NCI-H2107 (cell line): ENCODE data around the gene ZNF611.
A peak's percentile ranks its signal among the peaks of the same experiment; 100 is the strongest.
"Not testable (repeated sequence)": the region's sequence is repeated elsewhere in the genome, so short reads cannot be mapped to it uniquely, and the experiment has no call there.

Experiments
- DNase-seq: peaks from one replicate; lab custom pipeline; 2025; lab: John Stamatoyannopoulos, UW

Gene ZNF611

DNA sequence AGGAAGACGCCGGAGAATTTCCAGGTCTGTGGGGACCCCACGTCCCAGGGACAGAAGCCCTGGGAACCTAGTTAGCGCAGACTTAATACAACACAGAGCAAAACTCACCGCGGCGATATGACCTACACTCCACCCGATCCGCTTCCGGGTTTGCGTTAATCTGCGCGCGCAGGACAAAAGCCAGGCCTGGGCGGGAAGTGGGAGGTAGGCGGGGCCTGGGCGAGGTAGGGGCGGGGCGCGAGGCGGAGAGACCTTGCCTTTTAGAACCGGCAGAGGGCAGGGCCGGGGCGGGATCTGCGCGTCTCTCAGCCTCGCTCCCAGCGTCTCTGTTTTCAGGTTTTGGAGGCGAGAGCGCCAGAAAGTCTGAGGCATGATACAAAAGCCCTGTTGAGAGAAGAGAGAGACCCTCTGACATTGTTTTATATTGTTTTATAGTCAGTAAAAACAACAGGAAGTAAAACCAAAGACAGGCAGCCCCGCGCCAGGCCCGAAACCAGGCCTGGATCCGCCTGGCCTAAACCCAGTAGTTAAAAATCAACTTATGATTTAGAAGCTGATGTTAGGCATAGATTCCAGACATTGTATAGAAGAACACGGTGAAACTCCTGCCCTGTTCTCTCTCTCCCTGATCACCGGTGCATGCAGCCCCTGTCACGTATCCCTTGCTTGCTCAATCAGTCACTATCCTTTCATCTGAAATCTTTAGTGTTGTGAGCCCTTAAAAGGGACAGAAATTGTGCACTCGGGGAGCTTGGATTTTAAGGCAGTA, at the start of gene ZNF611:
ZNF611 (minus strand) TSS at position 152 of the 769 bp plus-strand sequence. CDS start 19,150 bp downstream, outside the sequence.
- DNase-seq = peak; percentile 82

DNA sequence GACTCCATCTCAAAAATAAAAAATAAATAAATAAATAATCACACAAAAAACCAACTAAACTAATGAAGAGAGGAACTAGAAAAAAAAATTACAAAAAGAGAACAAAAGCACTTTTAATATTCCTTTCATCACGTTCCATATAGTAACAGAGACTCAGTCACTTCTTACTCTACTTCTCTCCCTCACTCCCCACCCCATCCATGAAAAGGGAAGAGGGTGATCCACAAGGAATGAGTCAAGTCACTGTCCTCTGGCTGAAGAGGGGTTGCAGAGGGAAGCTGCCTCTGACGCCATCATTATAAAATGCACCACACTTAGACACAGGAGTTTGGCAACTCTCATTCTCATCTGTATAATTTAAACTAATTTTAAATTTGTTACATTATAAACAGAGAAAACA, 48.0 kb upstream of the ZNF611 start:
- DNase-seq = not testable (repeated sequence)

DNA sequence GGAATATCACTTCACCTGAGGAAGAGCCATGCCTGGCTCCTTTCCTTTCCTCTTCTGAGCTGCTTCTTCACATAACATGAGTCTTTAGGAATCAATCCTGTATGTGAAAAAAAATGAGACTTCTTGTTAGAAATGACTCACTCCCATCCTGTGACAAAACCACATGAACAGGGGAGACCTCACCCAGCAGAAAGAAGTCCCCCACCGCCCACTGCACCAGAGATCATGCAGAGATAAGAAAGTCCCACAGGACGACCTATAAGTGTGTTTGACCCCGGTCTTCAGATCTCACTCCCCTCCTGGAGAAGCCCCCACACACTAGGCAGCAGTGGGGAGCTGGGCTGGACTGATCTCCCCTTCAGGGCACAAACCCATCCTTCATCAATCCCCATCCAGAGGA, 44.0 kb upstream of the ZNF611 start:
- DNase-seq = no peak

DNA sequence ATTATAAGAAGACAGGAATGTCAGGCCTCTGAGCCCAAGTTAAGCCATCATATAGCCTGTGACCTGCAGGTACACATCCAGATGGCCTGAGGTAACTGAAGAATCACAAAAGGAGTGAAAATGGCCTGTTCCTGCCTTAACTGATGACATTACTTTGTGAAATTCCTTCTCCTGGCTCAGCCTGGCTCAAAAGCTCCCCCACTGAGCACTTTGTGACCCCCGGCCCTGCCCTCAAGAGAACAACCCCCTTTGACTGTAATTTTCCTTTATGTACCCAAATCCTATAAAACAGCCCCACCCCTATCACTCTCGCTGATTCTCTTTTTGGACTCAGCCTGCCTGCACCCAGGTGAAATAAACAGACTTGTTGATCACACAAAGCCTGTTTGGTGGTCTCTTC, 21.6 kb upstream of the ZNF611 start:
- not testable (repeated sequence) for DNase-seq

DNA sequence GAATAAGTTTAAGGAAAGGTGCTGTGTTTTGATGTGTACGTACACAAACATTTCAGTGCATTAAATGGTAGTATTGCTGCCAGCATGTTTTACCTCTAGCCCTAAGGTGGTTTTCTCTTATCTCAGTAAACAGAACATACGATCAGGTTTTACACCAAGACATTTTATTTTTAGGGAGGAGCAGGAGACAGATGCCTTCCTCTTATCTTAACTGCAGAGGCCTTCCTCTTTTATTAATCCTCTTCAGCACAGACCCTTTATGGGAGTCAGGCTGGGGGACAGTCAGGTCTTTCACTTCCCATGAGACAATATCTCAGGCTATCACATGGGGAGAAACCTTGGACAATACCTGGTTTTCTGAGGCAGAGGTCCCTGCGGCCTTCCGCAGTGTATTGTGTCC, 14.9 kb upstream of the ZNF611 start:
- no peak for DNase-seq

DNA sequence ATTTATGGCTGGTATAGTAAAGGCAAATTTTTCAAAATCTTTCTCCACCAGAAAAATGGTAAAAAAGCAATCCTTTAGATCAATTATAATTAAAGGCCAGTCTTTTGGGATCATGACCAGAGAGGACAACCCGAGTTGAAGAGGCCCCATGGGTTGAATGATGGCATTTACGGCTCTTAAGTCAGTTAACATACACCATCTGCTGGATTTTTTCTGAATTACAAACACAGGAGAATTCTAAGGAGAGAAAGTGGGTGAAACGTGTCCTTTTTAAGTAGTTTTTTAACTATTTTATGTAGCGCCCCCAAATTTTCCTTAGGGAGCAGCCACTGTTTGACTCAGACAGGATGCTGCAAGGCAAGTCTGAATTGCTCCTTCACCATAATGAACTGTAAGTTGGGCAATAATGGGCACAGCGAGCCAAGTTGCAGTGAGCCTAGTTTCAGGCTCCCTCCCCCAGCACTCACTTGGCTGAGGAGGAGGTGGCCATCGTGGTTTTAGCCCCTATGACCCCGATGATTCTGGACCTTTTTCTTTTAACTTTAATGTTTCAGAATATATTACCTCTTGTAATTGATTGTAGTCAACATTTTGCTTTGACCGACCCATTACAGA, 13.6 kb upstream of the ZNF611 start:
- DNase-seq = no peak

DNA sequence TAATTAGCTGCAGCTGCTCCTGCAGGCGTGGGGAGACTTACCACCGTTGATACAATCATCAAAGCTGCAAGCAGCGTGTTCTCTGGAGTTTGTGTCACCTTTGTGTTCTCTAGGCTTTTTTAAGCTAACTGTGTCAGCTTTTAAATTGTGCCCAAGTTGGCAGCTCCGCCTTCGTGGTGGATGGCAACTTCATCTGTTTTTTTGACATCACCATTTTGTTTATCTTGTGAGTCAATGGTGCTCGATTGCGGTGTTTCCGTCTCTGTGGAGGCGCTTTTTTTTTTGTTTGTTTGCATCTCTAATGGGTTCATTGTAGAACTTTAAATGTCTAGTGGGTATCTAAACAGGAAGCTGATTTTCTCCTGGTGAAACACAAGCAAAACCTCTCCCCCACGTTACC, 11.1 kb upstream of the ZNF611 start:
- DNase-seq = not testable (repeated sequence)

DNA sequence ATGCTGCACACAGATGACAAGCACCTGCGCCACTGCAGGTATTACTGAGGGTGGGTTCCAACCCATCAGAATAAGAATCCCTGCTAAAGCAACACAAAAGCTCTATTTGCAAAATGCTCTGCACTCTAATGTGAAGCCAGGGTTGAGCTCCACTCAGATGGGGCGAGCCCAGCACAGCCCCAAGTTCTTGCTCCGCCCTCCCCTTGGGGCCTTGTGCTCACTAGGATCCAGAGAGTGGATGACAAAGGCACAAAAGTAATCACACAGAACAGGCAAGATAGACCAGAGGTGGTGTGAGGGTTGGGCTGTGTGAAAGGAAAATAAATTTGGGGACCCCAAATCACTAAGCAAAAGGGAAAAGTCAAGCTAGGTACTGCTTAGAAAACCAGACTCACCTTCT, 8.2 kb upstream of the ZNF611 start:
- DNase-seq = no peak

DNA sequence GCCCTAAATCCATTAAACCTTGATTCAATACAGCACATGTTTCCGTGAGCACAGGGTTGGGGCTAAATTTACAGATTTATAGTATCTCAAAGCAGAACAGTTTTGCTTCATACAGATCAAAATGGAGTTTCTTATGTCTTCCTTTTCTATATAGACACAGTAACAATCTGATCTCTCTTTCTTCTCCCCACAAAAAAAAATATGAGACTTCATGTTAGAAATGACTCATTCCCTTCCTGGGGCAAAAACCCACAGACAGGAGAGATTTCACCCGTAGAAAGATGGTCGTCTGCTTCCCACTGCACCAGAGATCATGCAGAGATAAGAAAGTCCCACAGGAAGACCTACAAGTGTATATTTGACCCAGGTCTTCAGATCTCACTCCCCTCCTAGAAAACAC, 7.7 kb upstream of the ZNF611 start:
- no peak for DNase-seq

DNA sequence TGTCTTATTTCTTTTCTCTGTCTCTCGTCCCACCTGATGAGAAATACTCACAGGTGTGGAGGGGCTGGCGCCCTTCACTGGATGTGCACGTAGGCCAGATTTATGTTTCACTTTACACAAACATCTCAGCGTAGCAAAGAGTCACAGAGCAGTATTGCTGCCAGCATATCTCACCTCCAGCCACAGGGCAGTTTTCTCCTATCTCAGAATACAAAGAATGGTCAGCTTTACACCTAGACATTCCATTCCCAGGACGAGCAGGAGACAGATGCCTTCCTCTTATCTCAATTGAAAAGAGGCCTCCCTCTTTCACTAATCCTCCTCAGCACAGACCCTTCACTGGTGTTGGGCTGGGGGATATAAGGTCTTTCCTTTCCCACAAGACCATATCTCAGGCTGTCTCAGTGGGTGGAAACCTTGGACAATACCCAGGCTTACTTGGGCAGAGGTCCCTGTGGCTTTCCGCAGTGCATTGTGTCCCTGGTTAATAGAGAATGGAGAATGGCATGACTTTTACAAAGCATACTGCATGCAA, 7.2 kb upstream of the ZNF611 start:
- no peak for DNase-seq

DNA sequence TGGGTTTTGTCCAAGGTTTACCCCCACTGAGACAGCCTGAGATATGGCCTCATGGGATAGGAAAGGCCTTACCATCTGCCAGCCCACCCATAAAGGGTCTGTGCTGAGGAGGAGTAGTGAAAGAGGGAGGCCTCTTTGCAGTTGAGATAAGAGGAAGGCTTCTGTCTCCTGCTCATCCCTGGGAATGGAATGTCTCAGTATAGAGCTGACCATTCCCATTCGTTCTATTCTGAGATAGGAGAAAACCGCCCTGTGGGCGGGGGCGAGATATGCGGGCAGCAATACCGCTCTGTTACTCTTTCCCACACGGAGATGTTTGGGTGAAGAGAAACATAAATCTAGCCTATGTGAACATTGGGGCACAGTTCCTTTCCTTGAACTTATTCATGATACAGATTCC, 6.5 kb upstream of the ZNF611 start:
- not testable (repeated sequence) for DNase-seq

DNA sequence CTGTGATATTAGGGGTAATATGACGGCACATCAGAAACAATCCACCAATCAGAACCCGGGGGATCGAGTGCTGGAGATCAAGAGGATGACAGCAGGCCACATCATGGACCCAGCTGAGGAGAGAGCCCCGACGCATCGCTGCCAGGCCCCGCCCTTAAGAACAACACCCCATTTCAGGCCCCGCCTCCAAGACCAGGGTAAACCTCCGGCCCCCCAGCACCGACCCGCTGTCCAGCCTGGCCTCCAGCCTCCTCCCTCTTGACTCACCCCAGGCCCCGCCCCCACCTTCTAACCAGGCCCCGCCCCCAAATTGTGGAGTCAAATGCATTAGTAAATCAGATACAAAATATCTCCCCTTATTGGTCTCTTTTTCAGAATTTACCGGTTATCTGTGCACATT, 4.7 kb upstream of the ZNF611 start:
- no peak for DNase-seq

DNA sequence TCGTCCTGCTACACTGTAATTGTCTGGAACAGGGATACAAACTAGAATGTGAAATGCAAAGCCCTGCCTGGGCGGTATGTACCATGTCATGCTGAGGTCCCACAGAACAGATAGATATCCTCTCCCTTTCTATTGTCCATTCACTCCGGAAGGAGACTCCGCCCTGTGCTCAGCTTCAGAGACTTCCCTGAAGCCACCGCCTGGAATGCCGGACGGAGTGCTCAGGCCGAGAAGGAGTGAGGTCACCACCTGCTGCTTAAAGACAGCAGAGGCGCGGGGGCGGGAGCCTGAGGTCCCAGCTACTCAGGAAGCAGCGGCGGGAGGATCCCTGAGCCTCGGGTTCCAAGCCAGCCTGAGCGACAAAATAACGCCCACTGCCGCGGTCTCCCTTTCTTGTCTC, 890 bp upstream of the ZNF611 start:
- DNase-seq = no peak

DNA sequence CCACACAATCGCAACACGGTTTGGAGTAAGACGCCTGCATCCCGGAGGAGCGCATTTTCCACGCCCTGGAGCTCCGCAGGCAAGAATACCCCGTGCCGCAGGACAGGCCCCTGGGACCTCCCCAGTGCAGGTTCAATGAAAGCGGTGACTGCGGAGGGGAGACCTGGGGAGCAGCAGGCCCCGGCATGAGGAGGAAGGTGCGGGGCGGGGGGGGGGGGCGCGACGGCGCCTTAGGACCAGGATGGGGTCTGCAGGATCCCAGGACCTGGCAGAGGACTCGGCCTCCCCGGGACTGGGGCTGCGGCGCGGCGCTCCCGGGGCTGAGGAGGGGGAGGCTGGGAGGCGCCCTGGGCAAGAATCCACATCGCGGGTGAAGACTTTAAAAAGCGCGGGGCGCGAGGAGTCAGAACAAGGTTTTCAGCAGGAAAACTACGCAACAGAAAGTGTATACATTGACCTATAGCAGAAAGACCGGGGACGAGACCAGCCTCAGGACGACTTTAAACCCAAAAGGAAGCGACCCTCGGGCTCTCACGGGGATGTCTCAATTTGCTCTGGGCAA, 432 bp downstream of the ZNF611 start:
- no peak for DNase-seq

DNA sequence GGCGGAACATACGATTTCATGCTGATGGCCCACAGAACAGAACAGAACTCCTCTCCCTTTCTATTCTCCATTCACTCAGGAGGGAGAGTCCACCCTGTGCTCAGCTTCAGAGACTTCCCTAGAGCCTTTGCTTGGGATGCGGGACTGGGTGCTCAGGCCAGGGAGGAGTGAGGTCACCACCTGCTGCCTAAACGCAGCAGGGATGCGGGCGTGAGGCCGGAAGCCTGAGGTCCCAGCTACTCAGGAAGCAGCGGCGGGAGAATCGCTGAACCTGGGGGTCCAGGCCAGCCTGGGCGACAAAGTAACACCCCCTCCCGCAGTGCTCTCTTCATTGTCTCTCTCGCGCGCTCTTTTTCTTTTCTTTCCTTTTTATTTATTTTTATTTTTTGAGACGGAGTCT, 8.8 kb downstream of the ZNF611 start:
- DNase-seq = not testable (repeated sequence)

DNA sequence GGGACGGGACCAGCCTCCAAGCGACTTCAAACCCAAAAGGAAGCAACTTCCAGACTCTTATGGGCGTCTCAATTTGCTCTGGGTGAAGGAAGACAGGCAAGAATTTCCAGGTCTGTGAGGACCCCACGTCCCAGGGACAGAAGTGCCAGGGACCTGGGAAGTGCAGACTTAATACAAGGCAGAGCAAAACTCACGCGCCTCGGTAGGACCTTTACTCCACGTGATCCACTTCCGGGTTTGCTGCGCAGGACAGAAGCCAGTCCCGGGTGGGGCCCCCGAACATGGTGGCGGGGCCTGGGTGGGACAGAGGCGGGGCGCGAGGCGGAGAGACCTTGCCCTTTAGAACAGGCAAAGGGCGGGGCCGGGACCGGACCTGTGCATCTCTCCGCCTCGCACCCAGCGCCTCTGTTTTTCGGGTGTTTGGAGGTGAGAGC, 9.3 kb downstream of the ZNF611 start:
- no peak for DNase-seq

DNA sequence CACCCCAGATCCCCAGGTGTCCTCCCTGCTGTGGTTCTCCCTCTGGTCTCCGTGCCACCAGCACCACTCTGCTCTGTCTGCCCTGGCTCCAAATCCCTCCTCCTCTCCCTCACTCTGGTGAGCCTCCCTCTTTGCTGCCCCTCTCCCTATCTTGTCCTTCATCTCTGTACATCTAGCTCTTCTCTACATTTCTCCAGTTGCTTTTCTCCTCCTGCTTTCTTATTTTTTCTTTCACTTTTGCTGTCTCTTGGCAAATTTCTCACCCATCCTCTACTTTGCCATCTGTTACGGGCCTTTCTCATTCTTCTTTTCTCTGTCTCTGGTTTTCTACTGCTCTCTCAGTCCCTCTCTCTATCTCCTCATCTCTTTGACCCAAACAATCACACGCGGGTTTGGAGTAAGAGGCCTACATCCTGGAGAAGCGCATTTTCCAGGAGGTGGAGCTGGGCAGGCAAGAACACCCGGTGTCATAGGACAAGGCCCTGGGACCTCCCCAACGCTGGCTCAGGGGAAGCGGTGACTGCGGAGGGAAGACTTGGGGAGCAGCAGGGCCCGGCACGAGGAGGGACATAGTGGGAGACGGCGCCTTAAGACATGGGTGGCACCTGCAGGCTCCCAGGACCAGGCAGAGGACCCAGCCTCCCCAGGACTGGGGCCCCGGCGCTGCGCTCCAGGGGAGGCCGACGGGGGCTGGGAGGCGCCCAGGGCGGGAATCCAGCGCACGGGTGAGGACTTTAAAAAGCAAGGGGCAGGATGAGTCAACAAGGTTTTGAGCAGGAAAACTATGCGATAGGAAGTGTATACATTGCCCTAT, 9.9 kb downstream of the ZNF611 start:
- no peak for DNase-seq

DNA sequence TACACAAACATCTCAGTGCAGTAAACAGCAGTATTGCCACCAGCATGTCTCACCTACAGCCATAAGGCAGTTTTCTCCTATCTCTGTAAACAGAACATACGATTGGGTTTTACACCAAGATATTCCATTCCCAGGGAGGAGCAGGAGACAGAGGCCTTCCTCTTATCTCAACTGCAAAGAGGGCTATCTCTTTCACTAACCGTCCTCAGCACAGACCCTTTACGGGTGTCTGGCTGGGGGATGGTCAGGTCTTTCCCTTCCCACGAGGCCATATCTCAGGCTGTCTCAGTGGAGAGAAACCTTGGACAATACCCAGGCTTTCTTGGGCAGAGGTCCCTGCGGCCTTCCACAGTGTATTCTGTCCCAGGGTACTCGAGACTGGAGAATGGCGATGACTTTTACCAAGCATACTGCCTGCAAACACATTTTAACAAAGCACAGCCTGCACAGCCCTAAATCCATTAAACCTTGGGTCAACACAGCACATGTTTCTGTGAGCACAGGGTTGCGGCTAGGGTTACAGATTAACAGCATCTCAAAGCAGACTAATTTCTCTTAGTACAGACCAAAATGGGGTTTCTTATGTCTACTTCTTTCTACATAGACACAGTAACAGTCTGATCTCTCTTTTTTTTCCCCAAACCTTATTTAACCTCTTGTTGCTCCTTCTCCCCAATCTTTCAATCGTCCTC, 10.8 kb downstream of the ZNF611 start:
- not testable (repeated sequence) for DNase-seq

DNA sequence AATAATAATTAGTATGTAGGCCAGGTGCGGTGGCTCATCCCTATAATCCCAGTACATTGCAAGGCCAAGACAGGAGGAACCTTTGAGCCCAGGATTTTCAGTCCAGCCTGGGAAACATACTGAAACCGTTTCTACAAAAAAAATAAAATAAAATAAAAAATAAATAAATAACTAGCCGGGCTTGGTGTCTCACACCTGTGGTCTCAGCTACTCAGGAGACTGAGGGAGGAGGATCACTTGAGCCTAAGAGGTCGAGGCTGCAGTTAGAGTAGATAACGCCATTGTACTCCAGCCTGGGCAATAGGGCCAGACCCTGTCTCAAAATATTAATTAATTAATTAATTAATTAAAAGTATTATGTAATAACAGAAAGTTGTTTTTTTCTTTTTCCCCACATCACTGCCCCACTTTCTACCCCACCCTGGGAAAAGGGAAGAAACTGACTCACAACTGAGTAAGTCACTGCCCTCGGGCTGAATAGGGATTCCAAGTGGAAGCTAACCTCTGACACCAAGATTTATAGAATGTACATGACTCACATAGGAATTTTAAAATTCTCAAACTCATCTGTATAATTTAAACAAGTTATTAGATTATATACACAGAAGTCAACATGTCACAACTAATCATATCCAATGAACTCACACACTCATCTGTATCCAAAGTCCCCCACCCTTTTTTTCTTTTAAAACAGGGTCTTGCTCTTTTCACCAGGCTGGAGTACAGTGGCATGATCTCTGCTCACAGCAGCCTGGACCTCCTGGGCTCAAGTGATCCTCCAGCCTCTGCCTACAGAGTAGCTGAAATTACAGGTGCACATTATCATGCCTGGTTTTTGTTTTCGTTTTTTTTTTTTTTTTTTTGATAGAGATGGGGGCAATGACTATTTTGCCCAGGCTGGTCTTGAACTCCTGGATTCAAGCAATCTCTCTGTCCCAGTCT, 12.5 kb downstream of the ZNF611 start:
- no peak for DNase-seq

DNA sequence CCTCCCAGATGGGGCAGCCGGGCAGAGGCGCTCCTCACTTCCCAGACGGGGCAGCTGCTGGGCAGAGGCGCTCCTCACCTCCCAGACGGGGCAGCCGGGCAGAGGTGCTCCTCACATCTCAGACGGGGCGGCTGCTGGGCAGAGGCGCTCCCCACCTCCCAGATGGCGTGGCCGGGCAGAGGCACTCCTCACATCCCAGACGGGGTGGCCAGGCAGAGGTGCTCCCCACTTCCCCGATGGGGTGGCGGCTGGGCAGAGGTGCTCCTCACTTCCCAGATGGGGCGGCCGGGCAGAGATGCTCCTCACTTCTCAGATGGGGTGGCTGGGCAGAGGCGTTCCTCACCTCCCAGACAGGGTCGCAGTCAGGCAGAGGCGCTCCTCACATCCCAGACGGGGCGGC, 14.3 kb downstream of the ZNF611 start:
- DNase-seq = not testable (repeated sequence)
